Heart left ventricle (tissue), 13 donors: ENCODE data around the gene NDUFC1.

Experiments used
- POLR2A ChIP-seq, 2 donors: fragments of 450-650 bp; IDR thresholded peaks; one replicate each; pipeline ENCODE4 v1.6.1; 2017; ENCODE audit warnings: antibody characterized with exemption in 2 of 2, mild to moderate bottlenecking in 2 of 2, moderate library complexity in 2 of 2
- TF ChIP-seq, protein P1 (sequence below), 12 donors: fragments of 200-600 bp; sonication (generic) in 4 of 12; IDR thresholded peaks; one replicate each; pipeline versions ENCODE4 v1.5.0 to v1.8.0; 2018 to 2022; ENCODE audit warnings: antibody characterized with exemption in 12 of 12, mild to moderate bottlenecking in 5 of 12
- donor health status: ischemic (EF 13 %, LVEDD 7.1; RV severe dilation, severe dysfunction).
- donor health status: DM: no; HTN: yes; CAD: no.
- donor health status: DM: no; HTN: no; CAD: no.
- donor health status: ischemic (EF 25% LVEDD 6.9; RV normal size, moderate dysfunction).
- donor health status: ischemic (EF 25% LVEDD 5.7; RV mildly dilated, moderate dysfunction).
- donor health status: ischemic (EF 35%, LVEDD 5.7; RV mildly dilated, moderate dysfunction).
- donor health status: nonischemic (EF 11% LVEDD 7.7; RV severe dilation, severe dysfunction).
- donor health status: DM: yes; HTN: yes; CAD: no.
- donor health status: PGD.
- donor health status: ischemic (EF 29% LVEDD 5.4; RV normal size, mild dysfunction).
- donor health status: nonischemic (EF 23%, LVEDD 6.1; RV moderate dilation, normal function).

DNA sequence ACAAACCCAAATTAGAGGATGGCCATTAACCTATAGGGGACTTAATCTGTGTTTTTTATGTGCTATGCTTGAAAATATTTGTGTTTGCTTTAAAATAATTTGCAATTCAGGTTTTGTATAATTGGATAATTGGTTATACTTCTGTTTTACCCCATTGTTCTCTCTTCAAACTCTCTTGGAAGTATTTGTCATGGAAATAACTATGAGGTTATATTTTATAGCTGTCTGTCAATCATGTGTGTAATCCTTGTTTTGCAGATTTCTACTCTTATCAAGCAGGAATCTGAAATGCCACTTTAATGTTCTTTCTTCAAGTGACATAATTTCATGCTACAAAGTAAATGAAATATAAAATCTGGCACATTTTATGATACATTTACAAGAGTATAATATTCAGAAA lies 15.4 kb upstream of the NDUFC1 start:
- TF ChIP-seq, protein P1, sequence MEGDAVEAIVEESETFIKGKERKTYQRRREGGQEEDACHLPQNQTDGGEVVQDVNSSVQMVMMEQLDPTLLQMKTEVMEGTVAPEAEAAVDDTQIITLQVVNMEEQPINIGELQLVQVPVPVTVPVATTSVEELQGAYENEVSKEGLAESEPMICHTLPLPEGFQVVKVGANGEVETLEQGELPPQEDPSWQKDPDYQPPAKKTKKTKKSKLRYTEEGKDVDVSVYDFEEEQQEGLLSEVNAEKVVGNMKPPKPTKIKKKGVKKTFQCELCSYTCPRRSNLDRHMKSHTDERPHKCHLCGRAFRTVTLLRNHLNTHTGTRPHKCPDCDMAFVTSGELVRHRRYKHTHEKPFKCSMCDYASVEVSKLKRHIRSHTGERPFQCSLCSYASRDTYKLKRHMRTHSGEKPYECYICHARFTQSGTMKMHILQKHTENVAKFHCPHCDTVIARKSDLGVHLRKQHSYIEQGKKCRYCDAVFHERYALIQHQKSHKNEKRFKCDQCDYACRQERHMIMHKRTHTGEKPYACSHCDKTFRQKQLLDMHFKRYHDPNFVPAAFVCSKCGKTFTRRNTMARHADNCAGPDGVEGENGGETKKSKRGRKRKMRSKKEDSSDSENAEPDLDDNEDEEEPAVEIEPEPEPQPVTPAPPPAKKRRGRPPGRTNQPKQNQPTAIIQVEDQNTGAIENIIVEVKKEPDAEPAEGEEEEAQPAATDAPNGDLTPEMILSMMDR (IDR thresholded peaks at IDR 0.05): no peak
- no peak for TF ChIP-seq POLR2A (IDR thresholded peaks at IDR 0.05)
